ENCODE measurements around the gene EPN2.

EPN2 gene

DNA sequence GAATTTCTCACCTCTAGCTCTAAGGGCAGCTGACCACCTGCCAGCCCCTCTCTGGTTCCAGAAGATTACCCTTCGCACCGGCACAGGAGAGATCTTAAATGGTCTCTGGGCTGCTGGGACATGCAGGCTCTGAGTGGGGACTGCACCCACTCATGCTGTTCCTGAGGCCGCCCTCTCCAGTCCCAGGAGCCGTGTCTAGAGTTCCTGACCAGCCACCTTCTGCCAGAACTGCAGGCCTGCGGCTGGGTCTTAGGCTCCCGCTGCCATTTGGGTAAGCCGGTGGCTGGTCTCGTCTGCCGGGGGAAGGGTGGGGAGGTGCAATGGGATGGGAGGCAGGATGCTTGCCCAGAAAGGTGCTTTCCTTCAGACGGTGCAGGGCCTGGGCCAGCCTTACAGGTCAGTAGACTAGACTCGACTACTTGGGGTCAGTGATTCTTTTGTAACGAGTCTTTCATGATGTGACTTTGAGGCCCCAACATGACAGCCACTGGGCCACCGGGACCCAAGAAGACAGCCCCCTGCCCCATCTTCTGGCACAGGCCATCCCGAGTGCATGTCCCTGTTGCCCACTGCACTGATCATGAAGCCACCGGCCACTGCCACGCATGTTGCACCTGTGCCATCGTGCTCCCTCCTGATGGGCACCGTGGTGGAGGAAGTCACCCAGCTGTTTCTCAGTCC is 98.9 kb downstream of the EPN2 start:
- TF ChIP-seq, protein P1, sequence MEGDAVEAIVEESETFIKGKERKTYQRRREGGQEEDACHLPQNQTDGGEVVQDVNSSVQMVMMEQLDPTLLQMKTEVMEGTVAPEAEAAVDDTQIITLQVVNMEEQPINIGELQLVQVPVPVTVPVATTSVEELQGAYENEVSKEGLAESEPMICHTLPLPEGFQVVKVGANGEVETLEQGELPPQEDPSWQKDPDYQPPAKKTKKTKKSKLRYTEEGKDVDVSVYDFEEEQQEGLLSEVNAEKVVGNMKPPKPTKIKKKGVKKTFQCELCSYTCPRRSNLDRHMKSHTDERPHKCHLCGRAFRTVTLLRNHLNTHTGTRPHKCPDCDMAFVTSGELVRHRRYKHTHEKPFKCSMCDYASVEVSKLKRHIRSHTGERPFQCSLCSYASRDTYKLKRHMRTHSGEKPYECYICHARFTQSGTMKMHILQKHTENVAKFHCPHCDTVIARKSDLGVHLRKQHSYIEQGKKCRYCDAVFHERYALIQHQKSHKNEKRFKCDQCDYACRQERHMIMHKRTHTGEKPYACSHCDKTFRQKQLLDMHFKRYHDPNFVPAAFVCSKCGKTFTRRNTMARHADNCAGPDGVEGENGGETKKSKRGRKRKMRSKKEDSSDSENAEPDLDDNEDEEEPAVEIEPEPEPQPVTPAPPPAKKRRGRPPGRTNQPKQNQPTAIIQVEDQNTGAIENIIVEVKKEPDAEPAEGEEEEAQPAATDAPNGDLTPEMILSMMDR (conservative IDR thresholded peaks at IDR 0.05; ENCODE audit: low read depth, low read length): no peak
- no peak overlapping the region for H3K4me3 ChIP-seq (ENCODE audit: low read depth, low read length)
- no peak for DNase-seq (ENCODE audit: low read depth)

DNA sequence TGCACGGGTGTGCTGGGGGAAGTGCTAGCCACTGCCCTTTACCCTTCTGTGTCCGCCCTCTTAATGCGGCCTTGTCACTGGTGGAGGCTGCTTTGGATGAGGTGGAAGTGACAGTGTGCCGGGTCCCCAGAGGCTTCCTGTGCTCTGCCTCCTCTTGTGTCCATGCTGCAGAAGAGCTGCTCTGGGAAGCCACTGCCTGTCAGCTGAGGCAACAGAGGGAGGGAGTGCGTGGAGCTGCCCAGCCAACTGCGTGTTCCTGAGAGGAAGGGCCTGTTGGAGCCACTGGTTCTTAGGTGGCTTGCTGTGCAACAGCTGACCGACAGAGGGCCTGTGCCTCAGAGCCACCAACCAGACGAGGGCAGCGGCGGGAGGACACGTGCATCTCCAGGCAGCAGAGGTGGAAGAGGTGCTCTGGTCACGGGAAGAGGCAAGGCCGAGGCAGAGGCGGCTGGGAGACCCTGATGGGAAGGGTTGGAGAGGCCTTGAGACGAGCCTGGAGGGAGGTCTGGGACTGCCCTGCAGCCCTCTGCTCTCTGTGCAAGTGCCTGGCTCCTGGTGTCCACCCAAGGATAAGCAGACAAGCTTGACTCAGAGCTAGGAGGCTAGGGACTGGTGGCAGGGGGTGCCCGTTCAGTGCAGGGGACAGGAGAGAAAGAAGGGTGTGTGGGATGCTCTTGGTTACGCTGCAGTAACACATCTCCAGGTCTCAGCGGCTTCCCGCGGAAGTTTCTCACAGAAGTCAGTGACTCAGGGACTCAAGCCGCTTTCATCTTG is 100.0 kb downstream of the EPN2 start:
- DNase-seq (ENCODE audit: low read depth): no peak

DNA sequence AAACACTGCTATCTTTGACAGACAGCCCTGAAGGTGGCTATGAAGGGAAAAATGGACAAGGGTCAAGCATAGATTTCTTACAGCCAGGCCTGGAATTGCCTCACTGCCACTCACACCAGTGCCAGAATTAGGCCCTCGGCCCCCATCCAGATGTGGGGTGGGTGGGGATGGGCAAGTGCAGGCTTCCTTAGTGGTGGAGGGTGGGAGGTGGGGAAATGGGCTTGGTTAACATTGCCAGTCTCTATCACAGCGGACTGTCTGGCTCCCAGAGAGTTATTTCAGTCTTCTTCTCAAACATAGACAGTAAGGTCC is 100.5 kb downstream of the EPN2 start:
- TF ChIP-seq, protein P1 (conservative IDR thresholded peaks at IDR 0.05; ENCODE audit: low read depth, low read length): no peak
- H3K4me3 ChIP-seq (ENCODE audit: low read depth, low read length): no peak overlapping the region
- DNase-seq (ENCODE audit: low read depth): no peak

More for the DNA sequence above, 100.0 kb downstream of the EPN2 start:
- no peak overlapping the region for H3K4me3 ChIP-seq (ENCODE audit: low read depth, low read length)
- TF ChIP-seq, protein P1 (conservative IDR thresholded peaks at IDR 0.05; ENCODE audit: low read depth, low read length): peak; percentile 16

DNA sequence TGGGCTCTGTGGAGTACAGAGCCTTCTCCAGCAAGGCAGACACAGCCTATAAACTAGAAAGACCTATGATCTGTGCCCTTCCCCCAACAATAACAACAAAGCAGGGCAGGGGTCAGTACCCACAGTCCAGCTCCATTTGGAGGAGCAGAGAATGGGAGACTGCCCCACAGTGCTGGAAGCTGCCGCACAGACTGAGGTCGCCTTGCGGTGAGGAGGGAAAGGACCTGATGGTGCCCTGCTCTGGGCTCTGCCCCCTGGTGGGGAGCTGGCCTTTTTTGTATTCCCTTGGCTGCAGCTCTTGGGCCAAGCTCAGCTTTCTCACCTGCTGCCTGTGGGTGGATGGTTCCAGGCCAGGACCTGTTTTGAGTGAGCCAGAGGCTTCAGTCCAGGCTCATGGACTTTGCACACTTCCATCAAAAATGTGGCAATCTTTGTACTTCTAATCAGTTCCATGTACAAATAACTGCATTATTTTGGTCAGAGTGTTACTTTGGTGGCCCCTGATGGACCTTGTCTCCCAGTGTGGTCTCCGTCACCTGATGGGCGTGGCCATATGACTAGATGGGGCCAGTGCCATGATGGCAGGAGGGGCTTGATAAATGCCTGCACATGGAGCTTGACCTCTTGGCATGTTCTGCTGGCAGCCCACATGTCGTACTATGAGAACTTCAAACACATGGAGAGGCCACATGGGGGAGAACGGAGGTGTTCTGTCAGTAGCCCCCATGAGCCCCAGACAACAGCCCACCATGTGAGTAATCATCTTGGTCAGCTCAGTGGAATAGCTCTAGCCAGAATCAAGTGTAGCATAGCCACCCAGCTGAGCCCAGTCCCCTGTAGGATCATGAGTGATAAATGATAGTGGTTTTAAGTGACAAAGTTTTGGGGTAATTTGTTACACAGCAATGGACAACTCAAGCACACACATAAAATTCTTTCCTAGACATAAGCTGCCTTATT is 101.1 kb downstream of the EPN2 start:
- TF ChIP-seq, protein P1 (conservative IDR thresholded peaks at IDR 0.05; ENCODE audit: low read depth, low read length): peak; percentile 68
- peak; percentile 52 for DNase-seq (ENCODE audit: low read depth)
- no peak overlapping the region for H3K4me3 ChIP-seq (ENCODE audit: low read depth, low read length)

DNA sequence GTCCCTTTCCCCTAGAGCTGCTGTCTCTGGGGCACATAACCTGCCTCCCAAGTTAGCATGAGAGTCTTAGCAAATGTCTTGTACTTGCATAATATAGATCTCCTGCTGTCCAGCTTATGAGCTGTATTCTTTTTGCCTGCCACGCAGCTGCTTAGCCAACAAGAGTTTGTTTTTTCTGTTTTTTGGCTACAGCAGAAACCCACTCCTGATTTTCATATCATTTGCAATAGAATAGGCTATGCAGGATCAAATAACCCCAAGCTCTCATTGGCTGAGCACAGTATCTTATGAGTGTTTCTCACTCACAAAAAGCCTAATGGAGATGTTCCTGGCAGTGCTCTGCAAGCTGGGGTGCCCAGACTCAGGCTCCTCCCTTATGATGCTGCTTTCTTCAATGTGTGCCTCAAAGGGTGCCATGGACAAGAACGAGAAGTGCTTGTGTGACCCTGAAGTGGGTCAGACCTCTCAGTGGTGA is 102.2 kb downstream of the EPN2 start:
- TF ChIP-seq, protein P1 (conservative IDR thresholded peaks at IDR 0.05; ENCODE audit: low read depth, low read length): no peak
- peak; percentile 71 for DNase-seq (ENCODE audit: low read depth)
- no peak overlapping the region for H3K4me3 ChIP-seq (ENCODE audit: low read depth, low read length)

DNA sequence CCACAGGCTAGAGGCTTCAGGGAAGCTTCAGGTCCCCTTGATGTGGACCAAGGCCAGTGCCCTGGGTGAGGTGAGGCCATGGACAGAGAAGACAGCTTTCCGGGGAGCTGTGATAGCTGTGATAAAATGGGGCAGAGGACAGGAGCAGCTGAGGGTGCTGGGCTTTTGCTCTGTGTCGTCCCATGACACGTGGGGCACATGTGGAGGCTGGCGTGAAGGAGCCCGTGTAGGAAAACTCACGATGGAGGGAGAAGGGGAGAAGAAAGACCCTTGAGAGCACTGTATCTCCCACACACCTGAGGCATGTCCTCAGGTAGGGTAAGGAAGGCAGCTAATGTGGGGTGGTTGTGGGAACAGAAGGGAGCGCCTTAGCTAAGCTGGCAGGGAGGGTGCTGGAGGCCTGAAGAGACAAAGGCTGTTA is 104.1 kb downstream of the EPN2 start:
- TF ChIP-seq, protein P1 (conservative IDR thresholded peaks at IDR 0.05; ENCODE audit: low read depth, low read length): no peak
- H3K4me3 ChIP-seq (ENCODE audit: low read depth, low read length): no peak overlapping the region
- DNase-seq (ENCODE audit: low read depth): no peak
